Stimulated activated naive CD8-positive, alpha-beta T cell treated with anti-CD3 and anti-CD28 coated beads, Interleukin-15, Interleukin-2, amounts not matched to agents 100 U/mL and 50 U/mL, for 24 hours (primary cell): Measurements from ENCODE around the gene LIPC.

Source experiments
- ATAC-seq: fragments of 150-1000 bp; cut with Tn5 transposase; one replicate; pipeline ENCODE4 v1.10.0; 2021
- DNase-seq: peaks from one replicate; pipeline ENCODE4 v3.0.0; 2021

Gene LIPC

DNA sequence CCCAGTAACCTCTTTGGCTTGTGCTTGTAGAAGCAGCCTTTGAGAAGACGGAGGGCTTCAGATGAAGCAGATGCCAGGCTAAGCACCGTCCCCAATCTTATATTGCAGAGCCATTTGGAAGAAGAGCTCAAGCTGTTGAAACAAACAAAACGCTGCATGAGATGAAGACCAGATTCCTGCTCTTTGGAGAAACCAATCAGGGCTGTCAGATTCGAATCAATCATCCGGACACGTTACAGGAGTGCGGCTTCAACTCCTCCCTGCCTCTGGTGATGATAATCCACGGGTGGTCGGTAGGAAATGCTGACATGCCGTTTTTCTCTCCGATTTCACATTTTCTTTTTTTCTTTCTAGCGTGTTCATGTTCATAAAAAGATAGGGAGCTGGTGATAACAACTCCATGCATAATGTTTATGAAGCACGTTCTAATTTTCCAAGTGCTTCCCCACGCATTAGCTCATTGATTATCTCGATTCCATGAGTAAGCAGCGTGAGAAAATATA, 106.5 kb downstream of the LIPC start:
- ATAC-seq = no peak
- no peak for DNase-seq

DNA sequence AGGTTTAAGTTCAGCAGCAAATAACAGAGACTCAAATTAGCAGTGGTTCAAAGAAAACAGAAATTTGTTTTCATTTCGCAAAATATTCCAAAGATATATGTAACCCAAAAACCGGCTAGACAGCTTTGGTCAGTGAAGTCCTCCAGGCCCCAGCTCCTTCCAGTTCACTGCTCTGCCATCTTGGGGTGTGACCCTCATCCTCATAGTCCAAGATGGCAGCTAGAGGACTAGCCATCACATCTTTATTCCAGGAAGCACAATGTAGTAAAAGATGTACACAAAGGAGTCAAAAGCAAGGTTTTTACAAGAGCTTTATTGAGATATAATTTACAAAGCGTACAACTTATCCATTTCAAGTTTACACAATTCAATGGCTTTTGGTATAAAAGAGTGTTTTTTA, 107.1 kb downstream of the LIPC start:
- DNase-seq (no peak), ATAC-seq (no peak)

DNA sequence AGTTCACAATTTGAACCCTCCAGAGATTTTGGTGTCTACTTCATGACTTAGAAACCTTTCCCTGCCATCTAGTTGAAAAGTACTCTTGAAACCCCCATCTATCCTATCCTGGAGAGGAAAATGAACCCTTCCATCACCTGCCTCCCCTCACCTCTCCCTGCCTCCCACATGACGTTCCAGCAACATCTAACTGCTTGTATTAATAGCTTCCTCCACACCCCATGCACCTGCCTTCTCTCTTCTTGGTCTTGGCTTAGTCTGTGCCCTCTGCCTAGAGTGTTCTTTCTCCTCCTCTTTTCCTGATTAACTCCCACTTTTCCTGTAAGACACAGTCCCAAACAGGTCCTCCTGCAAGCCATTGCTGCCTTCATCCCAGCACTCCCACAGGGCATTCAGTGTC, 107.8 kb downstream of the LIPC start:
- DNase-seq (no peak), ATAC-seq (no peak)

DNA sequence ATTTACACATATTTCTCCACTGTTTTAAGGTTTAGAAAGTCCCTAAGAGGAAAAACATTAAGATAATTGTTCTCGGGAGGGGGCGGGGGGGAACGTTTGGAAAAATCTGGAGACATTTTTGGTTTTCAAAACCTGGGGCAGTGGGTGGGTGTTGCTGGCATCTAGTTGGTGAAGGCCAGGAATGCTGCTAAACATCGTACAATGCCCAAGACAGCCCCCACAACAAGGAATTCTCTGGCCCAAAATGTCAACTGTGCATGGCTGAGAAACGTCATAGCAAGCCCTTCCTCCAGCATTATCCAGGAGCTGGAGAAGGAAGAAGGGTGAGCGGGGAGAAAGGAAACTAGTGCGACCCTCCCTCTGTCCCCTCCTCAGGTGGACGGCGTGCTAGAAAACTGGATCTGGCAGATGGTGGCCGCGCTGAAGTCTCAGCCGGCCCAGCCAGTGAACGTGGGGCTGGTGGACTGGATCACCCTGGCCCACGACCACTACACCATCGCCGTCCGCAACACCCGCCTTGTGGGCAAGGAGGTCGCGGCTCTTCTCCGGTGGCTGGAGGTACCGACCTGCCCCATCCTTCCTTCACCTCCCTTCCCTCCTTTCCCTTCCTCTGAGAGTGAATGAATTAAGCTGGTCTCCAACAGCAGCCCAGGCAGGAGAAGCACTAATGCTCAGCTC, 109.8 kb downstream of the LIPC start:
- ATAC-seq (no peak), DNase-seq (no peak)

DNA sequence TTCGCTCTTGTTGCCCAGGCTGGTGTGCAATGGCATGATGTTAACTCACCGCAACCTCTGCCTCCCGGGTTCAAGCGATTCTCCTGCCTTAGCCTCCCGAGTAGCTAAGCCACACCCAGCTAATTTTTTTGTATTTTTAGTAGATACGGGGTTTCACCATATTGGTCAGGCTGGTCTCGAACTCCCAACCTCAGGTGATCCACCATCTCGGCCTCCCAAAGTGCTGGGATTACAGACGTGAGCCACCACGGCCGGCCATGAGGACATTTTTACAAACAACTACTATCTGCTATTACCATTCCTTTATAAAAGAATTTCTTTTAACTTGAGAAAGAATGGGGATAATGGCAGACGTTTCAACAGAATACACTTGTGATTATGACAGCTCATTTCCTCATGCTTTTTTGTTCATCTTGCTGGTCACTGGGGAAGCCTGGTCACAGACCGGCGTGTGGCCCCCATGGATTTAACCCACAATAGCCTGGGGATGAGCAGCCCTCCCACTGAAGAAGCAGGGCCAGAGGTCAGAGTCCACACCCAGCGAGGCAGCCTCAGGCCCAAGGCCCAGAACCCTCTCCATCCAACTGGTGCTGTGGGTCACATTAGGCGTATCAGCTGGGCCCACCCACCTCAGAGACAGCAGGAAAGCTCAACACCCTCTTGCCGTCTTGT, 112.0 kb downstream of the LIPC start:
- ATAC-seq = no peak
- DNase-seq = no peak

DNA sequence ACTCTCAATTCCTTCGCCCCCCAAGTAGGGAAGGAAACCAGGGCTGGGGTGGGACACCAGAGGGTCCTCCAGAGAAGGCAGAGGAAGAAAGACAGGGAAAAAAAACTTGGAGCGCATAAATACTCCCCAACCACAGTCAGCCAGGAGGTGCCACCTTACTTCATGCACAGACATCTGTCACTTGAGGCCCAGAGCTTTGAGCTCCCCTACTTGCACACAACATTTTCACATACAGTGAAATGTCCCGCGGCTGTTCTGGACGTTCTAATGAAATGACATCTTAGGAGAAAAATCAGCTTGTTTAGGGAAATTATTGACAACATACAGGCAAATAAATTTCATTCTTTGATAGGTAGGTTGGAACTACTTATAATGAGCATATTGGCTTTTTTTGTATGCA, 113.0 kb downstream of the LIPC start:
- no peak for ATAC-seq
- no peak for DNase-seq

DNA sequence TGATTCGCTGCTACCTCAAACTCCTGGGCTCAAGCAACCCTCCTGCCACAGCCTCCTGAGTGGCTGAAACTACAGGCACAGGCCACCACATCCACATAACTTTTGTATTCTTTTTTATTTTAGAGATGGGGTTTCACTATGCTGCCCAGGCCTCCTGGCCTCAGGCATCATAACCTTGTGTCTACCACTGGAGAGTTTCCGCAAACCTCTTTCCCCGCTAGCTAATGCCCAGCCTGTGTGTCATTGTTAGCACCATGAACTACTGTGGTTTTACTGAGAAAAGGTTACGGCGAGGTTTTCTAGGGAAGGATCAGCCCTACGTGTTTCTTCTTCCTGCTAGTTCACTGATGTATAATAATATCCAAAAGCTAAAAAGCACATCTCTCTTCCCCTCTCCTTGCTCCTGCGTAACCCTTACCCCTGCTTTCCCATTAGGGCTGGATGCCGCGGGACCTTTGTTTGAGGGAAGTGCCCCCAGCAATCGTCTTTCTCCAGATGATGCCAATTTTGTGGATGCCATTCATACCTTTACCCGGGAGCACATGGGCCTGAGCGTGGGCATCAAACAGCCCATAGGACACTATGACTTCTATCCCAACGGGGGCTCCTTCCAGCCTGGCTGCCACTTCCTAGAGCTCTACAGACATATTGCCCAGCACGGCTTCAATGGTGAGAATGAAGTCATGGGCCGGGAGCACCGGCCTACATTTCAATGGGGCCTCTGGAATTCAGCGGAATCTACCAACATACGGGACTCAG, 113.7 kb downstream of the LIPC start:
- ATAC-seq (peak; percentile 94), DNase-seq (peak; percentile 54)

DNA sequence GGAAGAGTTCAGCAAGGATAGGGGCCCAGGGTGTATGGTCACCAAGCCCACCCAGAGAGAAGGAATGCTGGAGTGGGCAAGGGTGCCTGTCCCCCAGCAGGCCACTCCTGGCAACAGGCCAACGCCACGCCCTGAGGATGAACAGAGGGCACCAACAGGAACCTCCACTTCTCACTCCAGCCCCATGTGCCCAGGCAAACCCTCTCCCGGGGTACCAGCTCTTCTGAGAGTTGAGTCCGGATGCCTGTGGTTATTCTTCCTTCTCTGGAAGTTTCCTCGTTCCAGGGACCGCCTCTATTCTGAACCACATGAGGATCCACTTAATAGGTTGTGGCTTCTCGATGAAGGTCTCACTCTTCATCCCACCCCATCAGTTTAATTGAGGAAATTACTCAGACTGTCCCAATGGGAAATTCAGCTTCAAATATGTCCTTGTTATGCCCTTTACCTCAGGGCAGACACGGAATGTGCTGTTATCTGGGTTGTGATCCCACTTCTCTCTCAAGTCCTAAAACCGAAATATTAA, 114.3 kb downstream of the LIPC start:
- DNase-seq (no peak), ATAC-seq (no peak)

DNA sequence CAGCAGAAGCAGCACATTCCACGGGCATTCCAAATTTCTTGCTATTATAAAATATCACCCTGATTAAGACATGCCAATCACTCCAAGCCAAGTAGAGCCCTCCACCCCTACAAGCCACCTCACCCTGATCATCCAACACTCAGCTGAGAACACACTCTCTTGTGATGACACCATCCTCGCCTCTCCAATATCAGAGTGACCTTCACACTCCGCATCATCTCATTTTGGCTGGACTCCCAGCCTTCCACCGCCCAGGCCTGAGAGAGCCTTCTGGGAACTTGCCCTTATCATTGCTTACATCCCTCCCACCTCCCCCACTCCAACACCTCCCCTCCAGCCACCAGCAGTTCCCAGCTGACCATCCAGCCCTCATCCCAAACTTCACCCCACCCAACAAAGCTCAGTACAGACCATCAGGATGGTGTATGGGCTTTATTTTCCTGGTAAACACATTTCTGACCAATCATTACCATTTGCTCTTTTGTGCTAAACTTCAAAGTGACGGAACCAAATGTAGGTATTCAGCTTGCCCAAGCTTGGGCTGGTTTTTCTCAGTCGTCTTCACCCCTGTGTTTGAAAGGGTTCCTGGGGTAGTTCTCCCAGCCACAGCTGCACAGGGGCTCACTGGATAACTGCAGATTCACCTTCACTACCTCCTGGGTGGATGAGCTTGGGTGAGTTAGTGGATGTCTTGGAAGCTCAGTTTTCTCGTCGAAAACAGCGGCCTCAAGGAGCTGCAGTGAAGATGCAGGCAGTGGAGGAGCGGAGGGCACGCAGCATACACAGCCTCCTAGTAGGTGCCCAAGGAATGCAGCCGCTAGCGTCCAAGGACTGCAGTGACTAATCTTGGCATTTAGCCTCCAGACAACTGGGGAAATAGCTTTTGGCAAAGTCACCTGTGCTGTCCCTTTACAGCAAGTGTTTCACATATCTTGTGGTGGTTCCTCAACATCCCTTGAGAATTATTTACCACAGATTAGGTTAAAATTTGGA, 115.1 kb downstream of the LIPC start:
- DNase-seq (no peak), ATAC-seq (no peak)

DNA sequence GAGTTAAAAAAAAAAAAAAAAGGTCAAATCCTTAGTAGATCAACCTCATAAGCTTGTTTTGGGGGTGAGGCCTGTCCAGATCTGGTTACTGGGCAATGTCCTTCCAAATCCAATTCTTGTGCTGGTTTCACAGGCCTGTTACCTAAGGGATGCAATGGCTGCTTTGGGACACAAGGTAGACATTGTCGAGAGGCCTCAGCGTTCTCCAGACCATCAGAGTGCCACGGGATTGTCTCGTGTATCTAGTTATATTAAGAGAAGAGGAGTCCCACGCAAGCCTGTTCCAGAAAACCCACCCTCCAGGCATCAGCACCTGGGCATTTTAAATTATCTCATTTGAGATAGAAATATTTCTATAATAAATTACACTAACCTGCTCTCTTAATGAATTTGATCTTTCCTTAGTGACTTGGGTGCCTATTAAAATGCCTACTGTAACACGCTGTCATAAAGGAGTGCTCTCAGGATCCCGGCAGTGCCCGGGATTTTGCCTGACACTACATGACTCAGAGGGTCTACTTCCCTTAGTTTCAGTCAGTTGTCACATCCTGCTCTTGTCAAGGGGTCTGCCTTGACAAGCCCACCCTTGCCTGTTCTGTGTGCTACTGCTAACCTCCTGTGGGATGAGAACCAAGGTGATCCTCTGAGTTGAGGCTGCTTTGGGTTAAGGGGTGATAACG, 116.0 kb downstream of the LIPC start:
- ATAC-seq (no peak), DNase-seq (no peak)

DNA sequence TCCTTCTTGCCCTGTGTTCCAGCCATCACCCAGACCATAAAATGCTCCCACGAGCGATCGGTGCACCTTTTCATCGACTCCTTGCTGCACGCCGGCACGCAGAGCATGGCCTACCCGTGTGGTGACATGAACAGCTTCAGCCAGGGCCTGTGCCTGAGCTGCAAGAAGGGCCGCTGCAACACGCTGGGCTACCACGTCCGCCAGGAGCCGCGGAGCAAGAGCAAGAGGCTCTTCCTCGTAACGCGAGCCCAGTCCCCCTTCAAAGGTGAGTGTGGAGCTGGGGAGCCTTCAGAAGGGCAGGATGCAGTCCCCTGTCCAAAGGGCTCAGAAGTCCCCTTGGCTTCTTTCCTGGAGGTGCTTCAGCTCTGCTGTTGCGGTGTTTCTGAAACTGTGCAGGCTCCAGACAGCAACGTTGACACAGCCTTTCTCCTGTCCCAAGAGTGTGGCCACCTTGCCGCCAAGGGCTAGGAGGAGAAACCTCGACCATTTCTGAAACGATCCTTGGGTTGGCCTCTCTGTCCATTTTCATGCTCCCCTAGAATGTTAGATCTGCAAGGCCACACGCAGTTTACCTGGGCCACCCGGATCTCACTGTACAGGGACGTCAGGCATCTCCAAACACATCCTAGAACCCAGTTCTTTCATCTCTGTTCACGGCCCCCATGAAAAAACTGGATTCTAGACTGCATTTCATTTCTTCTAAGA, 116.7 kb downstream of the LIPC start:
- DNase-seq = no peak

DNA sequence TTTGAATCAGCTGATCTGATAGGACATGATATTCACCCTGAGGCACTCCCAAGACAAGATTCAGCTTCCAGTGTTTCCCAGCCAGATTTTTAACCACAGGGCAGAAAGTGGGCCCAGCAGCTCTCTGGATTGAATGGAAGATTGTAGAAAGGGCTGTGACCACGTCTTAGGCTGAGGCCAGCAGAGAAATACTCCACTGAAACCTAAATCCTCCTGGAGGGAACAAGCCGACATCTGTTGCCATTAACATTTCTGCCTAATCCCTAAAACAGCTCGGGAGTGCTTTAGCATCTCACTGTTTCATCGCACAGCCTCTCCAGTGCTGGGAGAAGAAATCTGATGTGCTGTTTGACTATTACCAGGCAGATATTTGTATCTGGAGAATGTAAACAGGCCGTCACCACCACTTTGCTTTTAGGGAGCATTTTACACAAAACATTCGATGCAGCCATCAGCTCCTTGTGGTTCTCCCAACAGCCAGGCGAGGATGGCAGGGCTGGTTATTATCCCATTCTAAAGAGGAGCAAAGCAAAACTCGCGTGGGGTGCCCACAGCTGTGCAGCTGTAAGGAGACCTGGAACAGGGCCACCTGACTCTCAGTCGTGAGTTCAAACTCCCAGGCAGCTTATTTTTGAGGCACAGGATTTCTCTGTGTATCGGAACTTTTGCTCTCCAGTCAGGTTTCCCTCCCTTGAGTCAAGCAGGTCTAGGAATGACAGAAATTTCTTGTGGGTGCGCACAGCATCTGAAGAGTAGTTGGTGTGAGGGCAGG, 117.4 kb downstream of the LIPC start:
- no peak for ATAC-seq
- no peak for DNase-seq

More for the DNA sequence above, 116.7 kb downstream of the LIPC start:
- ATAC-seq = no peak

DNA sequence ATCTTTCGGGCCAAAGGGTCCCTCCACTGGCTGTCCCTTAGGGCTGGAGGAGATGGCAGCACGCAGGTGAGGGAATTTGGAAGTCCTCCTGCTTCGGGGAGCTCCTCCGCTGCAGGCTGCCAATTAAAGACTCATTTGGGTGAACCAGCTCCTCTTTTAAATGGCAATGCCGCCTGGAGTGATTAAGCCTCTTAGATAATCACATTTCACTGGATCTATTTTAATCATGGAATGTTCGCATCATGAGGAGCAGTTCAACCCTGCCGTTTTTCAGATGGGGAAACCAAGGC, 117.9 kb downstream of the LIPC start:
- no peak for DNase-seq

DNA sequence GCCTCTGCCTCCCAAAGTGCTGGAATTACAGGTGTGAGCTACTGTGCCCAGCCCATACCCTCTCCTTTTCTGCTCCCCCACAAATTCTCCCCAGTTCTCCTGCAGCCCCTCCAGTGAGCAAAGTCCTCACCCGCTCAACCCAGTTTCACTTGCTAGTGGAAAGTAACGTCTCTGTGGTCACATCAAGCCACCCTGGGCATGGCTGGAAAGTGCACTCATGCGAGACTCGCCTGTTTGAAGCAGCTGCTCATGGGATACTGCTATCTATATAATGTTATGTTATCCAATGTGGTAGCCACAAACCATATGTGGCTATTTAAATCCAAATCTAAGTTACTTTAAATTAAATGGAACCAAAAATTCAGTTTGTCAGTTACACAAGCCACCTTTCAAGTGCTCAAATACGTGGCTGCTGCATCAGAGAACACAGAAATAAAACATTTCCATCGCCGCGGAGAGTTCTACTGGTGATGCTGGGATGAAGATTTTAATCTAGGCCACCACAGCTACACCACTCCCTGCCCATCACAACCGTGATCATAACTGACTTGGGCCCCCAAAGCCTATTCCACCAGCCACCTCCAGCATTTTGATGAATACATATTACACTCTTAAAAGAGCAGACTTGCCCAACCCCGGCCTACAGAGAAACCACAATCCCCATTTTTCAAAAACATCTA, 119.4 kb downstream of the LIPC start:
- DNase-seq (peak; percentile 45), ATAC-seq (peak; percentile 73)

More for the DNA sequence above, 117.9 kb downstream of the LIPC start:
- ATAC-seq = no peak

DNA sequence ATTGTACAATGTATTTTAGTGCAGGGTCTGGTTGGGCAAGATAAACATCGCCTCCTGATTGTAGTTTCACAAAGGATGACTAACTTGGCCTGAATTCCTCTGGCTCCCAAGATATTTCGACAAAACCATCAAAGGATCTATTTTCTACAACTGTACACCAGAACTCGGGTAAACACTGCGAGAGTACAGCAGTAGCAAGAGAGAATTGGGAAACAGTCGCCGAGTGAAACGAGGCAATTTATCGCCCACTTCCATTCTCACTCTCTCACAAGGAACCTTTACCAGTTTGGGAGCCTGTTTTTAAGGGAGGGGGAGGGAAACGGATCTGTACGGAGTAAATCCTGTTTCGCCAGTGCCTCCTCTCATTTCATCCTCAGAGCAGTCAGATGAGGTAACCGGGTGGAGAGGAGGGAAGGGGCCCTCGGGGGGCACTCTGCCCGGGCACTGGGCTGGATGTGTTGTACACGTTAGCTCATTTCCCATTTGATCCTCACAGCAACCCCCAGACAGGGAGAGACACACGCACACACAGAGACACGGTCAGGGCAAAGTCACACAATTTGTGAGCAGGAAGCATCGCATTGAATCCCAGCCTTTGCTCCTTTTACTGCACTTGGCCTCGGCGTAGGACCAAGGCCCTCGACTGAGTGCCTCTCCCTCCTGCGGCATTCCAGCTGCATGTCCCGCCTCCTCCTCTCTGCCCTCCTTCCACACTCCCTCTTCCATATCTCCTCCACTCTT, 120.1 kb downstream of the LIPC start:
- DNase-seq (no peak), ATAC-seq (no peak)

DNA sequence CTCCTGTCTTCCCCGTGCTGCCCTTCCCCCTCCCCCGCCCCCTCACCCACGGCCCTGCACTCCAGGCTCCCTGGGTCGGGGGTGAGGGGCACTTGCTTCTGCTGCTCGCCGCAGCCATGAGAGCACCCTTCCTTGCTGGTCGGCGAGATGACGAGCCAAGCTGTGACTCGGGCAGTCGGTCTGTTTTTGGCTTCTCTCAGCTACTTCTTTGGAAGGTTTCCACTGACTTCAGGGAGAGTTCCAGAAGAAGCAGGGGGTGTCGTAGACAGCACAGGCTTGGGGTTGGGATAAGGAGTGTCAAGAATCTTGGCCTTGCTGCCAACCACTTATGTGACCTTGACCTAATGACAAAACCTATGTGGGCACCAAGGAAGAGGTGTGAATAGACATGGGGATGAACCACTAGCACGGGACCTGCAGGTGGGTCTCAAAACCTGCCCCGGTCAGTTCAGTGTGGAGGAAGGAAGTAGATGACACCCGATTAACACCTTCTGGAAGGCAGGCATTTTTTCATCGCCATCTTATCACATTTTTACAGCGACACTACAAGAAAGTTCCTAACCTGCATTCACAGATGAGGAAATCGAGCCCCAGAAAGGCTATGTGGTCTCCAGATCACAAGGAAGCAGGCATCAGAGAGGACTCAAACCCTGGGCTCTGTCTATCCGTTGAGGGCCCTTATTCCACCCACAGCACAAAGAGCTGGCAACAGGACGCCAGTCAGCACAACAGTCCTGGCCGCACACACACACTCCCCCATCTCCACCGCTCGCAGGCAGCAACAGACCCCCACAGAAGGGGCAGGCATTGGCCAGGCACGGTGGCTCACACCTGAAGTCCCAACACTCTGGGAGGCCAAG, 120.9 kb downstream of the LIPC start:
- no peak for ATAC-seq
- no peak for DNase-seq

DNA sequence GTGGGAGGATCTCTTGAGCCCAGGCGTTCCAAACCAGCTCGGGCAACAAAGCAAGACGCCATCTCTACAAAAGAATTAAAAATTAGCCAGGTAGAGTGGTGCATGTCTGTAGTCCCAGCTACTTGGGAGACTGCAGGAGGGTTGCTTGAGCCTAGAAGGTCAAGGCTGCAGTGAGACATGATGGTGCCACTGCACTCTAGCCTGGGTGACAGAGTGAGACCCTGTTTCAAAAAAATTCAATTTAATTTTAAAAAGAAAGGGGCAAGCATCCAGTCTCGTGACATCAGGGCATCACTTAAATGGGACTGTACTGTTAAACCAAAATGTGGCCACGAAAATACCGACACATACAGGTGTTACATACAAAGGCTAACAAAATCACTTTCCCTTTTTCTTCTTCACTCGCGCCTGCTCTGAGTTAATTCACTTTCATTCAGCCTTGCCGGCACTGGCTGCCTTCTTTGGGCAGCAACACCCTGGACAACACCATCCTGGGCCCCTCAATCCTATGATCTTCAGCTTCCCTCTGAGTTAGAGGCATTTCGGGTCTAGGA, 121.7 kb downstream of the LIPC start:
- ATAC-seq = no peak
- DNase-seq = no peak
